GM10248 (cell line): ENCODE measurements around the gene SFTPA2.
"Not testable (repeated sequence)": the region's sequence is repeated elsewhere in the genome, so short reads cannot be mapped to it uniquely, and the experiment has no call there.

ENCODE experiments used
- CTCF ChIA-PET: fragments of 300-600 bp; sonication (Branson Sonifier 250); formaldehyde crosslinking; extraction: SDS; loops from one replicate; lab custom pipeline; 2021; ENCODE audit warnings: antibody characterized with exemption; lab: Yijun Ruan, JAX
- POLR2A ChIA-PET: fragments of 350-650 bp; sonication (Branson Sonifier 250); formaldehyde crosslinking; extraction: SDS; loops from one replicate; lab custom pipeline; 2020; ENCODE audit warnings: antibody characterized with exemption; lab: Yijun Ruan, JAX
- DNase-seq: peaks from one replicate; pipeline ENCODE4 v3.0.0; 2012; ENCODE audit errors: extremely low spot score
- TF ChIP-seq, protein P1 (sequence below): IDR thresholded peaks from 2 replicates; pipeline ENCODE4 v1.5.1; 2012; ENCODE audit warnings: mild to moderate bottlenecking, low read depth; ENCODE audit errors: extremely low read depth, missing control alignments, control extremely low read depth

The SFTPA2 gene

GRCh38 chr10:79595510-79595909, 35.3 kb upstream of the SFTPA2 start:
- no peak for DNase-seq
- ChIA-PET CTCF (no interaction called here), POLR2A (no interaction called here)
- TF ChIP-seq, protein P1, sequence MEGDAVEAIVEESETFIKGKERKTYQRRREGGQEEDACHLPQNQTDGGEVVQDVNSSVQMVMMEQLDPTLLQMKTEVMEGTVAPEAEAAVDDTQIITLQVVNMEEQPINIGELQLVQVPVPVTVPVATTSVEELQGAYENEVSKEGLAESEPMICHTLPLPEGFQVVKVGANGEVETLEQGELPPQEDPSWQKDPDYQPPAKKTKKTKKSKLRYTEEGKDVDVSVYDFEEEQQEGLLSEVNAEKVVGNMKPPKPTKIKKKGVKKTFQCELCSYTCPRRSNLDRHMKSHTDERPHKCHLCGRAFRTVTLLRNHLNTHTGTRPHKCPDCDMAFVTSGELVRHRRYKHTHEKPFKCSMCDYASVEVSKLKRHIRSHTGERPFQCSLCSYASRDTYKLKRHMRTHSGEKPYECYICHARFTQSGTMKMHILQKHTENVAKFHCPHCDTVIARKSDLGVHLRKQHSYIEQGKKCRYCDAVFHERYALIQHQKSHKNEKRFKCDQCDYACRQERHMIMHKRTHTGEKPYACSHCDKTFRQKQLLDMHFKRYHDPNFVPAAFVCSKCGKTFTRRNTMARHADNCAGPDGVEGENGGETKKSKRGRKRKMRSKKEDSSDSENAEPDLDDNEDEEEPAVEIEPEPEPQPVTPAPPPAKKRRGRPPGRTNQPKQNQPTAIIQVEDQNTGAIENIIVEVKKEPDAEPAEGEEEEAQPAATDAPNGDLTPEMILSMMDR, result no peak

GRCh38 chr10:79594565-79594964, 34.4 kb upstream of the SFTPA2 start:
- POLR2A ChIA-PET, DNase-seq: not testable (repeated sequence)
- CTCF ChIA-PET, result interaction anchor here (1.3 kb wide), 1 partner anchor 9 kb away, joined by 3 read pairs; no protein-coding TSS in a partner anchor

GRCh38 chr10:79593377-79593776, 33.2 kb upstream of the SFTPA2 start:
- TF ChIP-seq, protein P1, result no peak
- ChIA-PET CTCF (no interaction called here), POLR2A (no interaction called here)
- DNase-seq, result no peak

GRCh38 chr10:79588800-79589199, 28.6 kb upstream of the SFTPA2 start:
- TF ChIP-seq, protein P1, result no peak
- no peak for DNase-seq
- POLR2A ChIA-PET, result no interaction called here
- CTCF ChIA-PET, result interaction anchor here (1.2 to 1.6 kb wide), 3 partner anchors 14 to 340 kb away, joined by 3 to 4 read pairs (median 3); no protein-coding TSS in a partner anchor

- TF ChIP-seq, protein P1, result no peak
- no peak for DNase-seq
- POLR2A ChIA-PET, result no interaction called here
- CTCF ChIA-PET, result interaction anchor here (0.7 to 1.6 kb wide), 2 partner anchors 14 to 53 kb away, joined by 3 read pairs; no protein-coding TSS in a partner anchor
Measured at GRCh38 chr10:79586933-79587332, 26.7 kb upstream of the SFTPA2 start.

- POLR2A ChIA-PET, result no interaction called here
- CTCF ChIA-PET, result interaction anchor here (1.3 kb wide), 1 partner anchor 8 kb away, joined by 3 read pairs; no protein-coding TSS in a partner anchor
Measured at GRCh38 chr10:79585870-79586527, 25.8 kb upstream of the SFTPA2 start.

GRCh38 chr10:79583488-79584024, 23.3 kb upstream of the SFTPA2 start:
- no peak for DNase-seq
- ChIA-PET POLR2A (no interaction called here), CTCF (no interaction called here)
- TF ChIP-seq, protein P1, result no peak

More at GRCh38 chr10:79585870-79586527, 25.8 kb upstream of the SFTPA2 start:
- TF ChIP-seq, protein P1, result no peak
- no peak for DNase-seq

GRCh38 chr10:79582954-79583353, 22.7 kb upstream of the SFTPA2 start:
- DNase-seq, POLR2A ChIA-PET, CTCF ChIA-PET: not testable (repeated sequence)
